Limb (tissue), 2 donors: ENCODE results near the gene MTFR1L.
"Not testable (repeated sequence)": the region's sequence is repeated elsewhere in the genome, so short reads cannot be mapped to it uniquely, and the experiment has no call there.

ENCODE experiments used
- DNase-seq, 2 donors: peaks; one replicate each; pipeline ENCODE4 v3.0.0-alpha.2; 2016; ENCODE audit errors: extremely low spot score in 2 of 2

MTFR1L gene

DNA sequence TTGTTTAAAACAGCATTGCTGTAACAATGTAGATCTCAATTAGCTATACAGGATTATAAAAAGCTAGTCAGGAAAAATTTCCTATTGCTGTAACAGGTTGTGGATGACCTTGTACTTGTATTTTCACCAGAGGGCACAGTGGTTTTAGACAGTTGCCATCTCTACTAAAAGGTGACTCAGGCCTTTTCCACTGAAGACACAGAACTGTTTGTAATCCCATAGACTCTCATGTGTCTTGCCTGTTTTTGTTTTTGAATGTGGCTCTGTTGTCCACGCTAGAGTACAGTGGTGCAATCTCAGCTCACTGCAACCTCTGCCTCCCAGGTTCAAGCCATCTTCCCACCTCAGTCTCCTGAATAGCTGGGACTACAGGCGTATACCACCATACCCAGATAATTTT is 5.9 kb downstream of the MTFR1L start:
- DNase-seq: no peak

DNA sequence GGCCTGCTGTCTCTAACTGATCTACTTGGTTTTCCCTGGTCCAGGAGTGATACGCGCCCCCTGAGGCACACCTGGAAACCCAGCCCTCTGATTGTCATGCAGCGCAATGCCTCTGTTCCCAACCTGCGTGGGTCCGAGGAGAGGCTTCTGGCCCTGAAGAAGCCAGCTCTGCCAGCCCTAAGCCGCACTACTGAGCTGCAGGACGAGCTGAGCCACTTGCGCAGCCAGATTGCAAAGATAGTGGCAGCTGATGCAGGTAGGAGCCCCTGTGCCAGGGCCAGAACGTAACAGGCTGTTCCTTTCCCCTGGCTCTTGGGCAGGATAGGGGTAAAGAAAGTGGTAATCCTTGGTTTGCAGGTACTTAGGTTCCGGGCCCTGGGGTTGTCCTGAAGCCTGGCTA is 6.8 kb downstream of the MTFR1L start:
- no peak for DNase-seq

GRCh38 chr1:25828491-25828890 is 8.7 kb downstream of the MTFR1L start:
- DNase-seq: no peak

- no peak for DNase-seq
Observed at GRCh38 chr1:25829046-25829445, 9.3 kb downstream of the MTFR1L start.

DNA sequence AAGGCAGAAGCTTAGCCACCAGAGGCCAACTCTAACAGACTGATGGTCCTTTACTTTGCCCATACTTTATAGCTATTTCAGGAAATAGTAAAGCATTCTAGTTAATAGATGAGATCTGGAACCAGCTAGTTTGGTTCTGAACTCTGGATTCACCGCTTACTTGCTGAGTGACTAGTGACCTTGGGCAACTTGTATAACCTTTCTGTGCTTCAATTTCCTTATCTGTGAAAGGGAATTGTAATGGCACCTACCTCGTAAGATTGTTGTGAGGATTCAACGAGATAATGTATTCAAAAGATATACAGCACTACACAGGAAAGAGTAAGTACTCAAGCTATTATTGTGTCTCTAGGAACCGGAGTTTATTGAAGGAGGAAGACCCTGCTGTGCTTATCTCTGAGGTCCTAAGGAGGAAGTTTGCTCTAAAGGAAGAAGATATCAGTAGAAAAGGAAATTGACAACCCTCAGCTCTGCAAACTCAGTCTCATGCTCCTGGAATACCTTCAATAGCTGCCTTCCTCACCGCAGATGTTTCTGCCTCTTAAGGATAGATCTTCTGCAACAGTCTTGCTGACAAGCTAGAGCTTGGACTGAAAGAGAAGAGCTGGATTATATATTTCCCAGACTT is 11.9 kb downstream of the MTFR1L start:
- DNase-seq: no peak

- DNase-seq: no peak
Observed at GRCh38 chr1:25832336-25833037, 12.7 kb downstream of the MTFR1L start.

- no peak for DNase-seq
Observed at GRCh38 chr1:25833158-25833557, 13.4 kb downstream of the MTFR1L start.

- no peak for DNase-seq
Observed at GRCh38 chr1:25834894-25835293, 15.1 kb downstream of the MTFR1L start.

DNA sequence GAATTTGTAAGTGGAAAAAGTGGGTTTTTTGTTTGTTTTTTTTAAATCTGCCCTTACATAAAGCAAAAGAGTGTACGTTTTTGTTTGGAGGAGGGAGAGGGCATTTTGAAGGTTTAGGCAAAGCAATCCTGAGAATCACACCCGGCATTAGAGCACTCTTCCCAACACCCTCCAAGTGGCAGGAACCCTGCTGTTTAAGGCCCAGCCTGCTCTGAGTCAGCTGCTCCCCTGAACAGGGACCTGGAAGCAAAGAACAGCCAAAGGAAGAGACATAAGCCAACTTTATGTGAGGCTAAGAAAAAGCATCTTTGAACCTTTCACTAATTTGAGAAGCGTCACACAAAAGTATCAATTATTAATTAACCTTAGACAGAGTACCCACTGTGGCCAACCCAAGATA is 16.9 kb downstream of the MTFR1L start:
- no peak for DNase-seq

GRCh38 chr1:25837262-25837875 is 17.6 kb downstream of the MTFR1L start:
- no peak for DNase-seq

DNA sequence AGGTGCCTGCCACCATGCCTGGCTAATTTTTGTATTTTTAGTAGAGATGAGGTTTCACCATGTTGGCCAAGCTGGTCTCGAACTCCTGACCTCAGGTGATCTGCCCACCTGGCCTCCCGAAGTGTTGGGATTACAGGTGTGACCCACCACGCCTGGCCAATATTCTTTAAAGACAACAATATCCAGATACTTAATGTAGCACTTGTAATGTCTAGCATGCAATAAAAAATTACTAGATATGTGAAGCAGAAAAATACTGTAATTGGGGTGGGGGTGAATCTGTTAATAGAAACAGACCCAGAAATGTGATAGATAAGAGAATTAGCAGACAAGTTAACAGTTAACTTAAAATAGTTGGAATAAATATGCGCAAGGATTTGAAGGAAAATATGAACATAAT is 20.1 kb downstream of the MTFR1L start:
- not testable (repeated sequence) for DNase-seq

GRCh38 chr1:25843483-25843882 is 23.7 kb downstream of the MTFR1L start:
- DNase-seq: no peak

DNA sequence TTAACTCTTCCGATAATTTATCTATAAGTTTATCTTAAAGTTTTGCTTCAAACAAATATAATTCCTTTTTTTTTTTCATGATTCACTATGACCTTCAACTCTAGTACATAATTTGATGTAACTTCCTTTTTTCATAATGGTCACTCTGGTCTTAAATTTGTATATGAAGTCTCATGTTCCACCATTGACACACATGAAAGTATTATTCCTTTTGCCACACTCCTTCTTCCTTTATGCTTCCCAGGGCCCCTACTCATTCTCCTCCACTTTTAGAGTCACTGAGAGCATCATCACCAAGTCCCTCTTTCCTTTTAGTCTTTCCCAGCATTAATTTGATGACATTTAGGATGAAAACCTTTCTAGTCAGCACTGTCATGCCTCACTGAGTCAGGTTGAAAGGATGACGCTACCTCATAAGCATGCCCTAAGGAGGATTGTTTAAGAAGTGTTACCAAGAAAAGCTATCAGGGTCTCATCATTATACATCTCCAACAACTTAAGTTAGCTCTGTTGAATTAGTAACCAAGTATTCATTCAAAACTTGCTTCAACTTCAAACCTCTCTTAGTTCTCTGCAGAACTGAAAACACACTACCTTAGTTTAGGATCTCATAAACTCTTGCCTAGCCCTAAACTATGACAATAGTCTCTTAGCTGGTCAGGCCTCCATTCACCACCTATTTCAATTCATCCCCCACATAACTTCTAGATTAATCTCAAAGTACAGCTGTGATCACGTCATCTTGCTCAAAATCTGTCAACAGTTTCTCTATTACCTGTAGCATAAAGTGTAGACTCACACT is 25.0 kb downstream of the MTFR1L start:
- no peak for DNase-seq

- DNase-seq: no peak
Observed at GRCh38 chr1:25845664-25846063, 25.9 kb downstream of the MTFR1L start.

GRCh38 chr1:25847929-25848328 is 28.2 kb downstream of the MTFR1L start:
- DNase-seq: no peak

GRCh38 chr1:25848531-25848930 is 28.8 kb downstream of the MTFR1L start:
- DNase-seq: no peak

DNA sequence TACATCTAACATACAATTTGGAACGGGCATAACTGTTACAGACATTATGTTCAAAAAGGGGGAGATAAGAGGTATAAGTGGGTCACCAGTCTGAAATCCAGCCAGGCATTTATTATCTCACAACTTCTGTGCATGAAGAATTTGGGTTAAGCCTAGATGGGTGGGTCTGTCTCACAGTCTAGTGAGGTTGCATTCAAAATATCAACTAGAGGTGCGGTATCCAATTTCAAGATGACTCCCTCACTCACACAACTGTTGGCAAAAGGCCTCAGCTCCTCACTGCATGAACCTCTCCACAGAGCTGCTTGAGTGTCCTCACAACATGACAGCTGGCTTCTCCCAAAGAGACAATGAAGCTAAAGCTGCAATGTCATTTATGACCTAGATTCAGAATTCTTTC is 34.8 kb downstream of the MTFR1L start:
- no peak for DNase-seq

DNA sequence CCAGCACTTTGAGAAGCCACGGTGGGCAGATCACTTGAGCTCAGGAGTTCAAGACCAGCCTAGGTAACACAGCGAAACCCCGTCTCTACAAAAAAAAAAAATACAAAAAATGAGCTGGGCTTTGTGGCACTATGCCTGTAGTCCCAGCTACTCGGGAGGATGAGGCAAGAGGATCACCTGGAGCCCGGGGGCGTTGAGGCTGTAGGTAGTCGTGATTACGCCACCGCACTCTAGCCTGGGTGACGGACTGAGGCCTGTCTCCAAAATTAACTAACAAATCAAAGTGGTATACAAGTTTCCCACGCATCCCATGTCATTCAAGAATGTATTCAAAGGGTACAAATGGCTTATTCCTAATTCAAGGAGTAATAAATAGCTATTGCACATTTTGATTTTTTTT is 37.1 kb downstream of the MTFR1L start:
- DNase-seq: no peak

- DNase-seq: no peak
Observed at GRCh38 chr1:25858494-25858893, 38.7 kb downstream of the MTFR1L start.

- DNase-seq: peak; percentile 84 to 89
Observed at GRCh38 chr1:25858906-25859789, 39.4 kb downstream of the MTFR1L start, which contains the start of gene AUNIP. TSS of gene AUNIP (minus strand) at chr1:25859457. CDS start at chr1:25859357, 100 bp downstream.
